Left colon (tissue), 2 donors: ENCODE measurements around the gene MIER2. TPM values are rescaled to one million over a fixed set of nuclear protein-coding genes. Genes with fewer than 3 reads are reported as not detected.
A peak's percentile ranks its signal among the peaks of the same experiment; 100 is the strongest.

Source experiments
- ATAC-seq: fragments of 200-7000 bp; cut with Tn5 transposase; one replicate; pipeline ENCODE4 v1.9.1; 2020; ENCODE audit warnings: mild to moderate bottlenecking, moderate library complexity
- DNase-seq, 2 donors: peaks; one replicate each; pipeline ENCODE4 v3.0.0-alpha.2; 2020
- intact Hi-C, 2 donors: fragments of 100-400 bp; cut with DNase I in 1 of 2; cut with micrococcal nuclease in 1 of 2; formaldehyde crosslinking; loops; one replicate each; pipeline versions ENCODE4 v1.11.2 to v1.14.0; 2022; cut with DNase I, micrococcal nuclease
- total RNA-seq, 2 donors: library from RNA; stranded (reverse); fragmentation: NEBNext Ultra II Directional; extraction: Animal tissue kit (Norgen Biotek cat#: 25700); gene quantifications; one replicate each; pipeline ENCODE4 v1.2.1, GENCODE V29; 2021
- donor health status: DM: no; HTN: no; CAD: no.
- donor health status: DM: yes; HTN: yes; CAD: no.

MIER2 gene
- total RNA-seq, 2 donors from 2014 or later = 14.6 to 15.7 TPM

DNA sequence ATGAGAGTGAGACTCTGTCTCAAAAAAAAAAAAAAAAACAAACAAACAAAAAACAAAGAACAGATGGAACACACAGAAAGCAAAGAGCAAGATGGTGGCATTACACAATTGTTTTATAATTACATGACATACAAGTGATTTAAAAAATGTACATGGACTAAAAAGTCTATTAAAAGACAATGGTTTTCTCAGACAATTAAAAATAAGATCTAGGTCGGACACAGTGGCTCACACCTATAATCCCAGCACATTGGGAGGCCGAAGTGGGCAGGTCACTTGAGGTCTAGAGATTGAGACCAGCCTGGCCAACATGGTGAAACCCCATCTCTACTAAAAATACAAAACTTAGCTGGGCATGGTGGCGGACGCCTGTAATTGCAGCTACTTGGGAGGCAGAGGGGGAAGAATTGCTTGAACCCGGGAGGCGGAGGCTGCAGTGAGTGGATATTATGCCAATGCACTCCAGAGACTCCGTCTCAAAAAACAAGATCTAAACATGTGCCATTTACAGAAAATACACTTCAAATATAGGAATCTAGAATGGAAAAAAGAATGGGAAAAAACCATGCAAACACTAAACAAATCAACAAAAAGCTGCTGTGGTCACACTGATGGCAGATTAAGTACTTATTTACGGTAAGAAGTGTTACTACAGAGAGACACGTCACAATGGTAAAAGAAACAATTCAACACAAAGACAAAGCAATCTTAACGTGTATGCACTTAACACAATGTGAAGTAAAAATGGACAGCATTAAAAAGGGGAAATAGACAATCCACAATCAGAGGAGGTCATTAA, 26.7 kb downstream of the MIER2 start:
- intact Hi-C loops = no loop called here
- DNase-seq (no peak), ATAC-seq (no peak)

DNA sequence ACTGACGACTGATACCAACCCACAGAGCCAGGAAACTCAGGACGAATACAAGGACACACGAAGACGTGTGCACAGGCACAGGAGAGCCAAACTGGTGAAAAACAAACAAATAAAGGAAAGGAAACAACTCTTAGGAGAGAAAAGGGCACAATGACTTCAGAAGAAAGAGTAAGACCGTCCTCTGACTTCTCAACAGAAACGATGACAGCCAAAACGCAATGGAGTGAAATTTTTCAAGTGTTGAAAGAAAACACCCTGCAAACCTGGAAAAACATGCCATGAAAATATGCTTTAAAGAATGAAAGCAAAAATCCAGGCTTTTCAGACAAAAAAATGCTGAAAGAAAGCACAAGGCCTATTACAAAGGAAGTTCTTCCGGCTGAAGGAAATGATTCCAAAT, 28.8 kb downstream of the MIER2 start:
- no peak for ATAC-seq

DNA sequence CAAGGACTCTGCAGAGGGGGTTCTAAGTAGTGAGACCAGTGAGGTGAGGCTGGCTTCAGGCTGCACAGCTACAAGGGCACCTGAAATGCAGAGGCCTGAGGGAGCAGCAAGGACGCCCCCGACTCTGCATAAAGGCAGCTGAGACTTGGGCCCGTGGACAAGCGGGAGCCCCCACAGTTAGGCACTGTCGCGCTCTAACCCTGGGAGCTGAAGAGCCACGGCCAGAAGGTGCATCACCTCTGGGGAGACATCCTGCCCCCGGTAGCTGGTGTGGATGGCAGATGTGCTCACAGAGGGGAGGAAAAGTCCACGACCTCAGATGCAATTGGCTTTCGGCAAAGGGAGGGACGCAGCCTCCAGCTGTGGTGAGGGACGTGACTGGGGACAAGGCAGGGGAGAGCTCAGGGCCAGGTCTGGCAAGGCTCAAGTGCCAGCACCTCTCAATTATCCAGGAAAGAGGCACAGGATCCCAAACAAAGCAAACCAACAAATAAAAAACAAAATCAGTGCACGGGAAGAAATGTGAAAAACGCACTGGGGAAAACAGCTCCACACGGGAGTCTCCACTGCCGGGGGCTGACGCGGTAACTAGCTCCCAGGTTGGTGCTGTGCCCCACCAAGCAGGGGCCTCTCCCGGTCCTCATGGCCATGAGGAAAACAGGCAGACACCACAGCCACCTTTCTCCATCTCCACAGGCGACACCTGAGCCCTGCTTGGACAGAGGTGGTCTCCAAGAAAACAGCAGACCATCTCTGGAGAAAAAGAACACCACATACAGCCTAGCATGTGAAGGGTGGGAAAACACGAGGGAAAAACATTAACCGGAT, 30.4 kb downstream of the MIER2 start:
- no peak for ATAC-seq
- no peak for DNase-seq
- intact Hi-C loops = no loop called here

More for the DNA sequence above, 28.8 kb downstream of the MIER2 start:
- DNase-seq = no peak
- intact Hi-C loops = no loop called here

- intact Hi-C loops = no loop called here
- DNase-seq (no peak), ATAC-seq (no peak)
These were observed 31.2 kb downstream of the MIER2 start for GRCh38 chr19:313169-313987.

GRCh38 chr19:311813-312261, 32.8 kb downstream of the MIER2 start:
- ATAC-seq = peak; percentile 31
- no peak for DNase-seq
- intact Hi-C loops = no loop called here

DNA sequence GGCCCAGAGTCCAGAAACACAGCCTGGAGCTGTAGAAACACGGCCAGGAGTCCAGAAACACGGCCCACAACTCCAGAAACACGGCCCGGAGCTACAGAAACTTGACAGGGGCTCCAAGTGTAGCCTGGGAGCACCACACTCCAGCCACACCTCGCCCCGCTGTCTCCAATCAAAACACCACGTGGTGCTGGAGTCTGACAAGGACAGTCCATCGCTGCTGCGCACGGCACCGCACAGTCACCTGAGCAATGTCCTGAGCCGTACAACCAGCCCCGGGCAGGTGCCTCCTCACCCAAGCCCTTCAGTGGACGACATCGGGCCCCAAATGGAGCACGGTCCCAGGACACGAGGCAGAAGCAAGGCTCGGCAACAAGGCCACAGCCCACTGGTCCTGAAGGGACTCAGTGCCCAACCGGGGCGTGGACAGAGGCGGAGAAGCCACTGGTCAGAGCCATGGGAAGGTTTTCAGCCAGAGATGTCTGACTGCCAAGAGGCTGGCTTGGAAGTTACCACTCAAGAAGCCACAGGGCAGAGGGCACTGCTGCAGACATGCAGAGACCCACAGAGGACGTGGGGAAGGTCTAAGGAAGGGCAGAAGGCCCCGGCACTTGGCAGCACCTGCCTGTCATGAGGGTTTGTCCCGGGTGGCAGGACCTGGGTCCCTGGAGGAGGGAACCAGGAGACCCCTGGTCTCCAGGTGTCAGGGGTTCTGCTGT, 33.7 kb downstream of the MIER2 start:
- intact Hi-C loops = no loop called here
- DNase-seq (no peak), ATAC-seq (no peak)

DNA sequence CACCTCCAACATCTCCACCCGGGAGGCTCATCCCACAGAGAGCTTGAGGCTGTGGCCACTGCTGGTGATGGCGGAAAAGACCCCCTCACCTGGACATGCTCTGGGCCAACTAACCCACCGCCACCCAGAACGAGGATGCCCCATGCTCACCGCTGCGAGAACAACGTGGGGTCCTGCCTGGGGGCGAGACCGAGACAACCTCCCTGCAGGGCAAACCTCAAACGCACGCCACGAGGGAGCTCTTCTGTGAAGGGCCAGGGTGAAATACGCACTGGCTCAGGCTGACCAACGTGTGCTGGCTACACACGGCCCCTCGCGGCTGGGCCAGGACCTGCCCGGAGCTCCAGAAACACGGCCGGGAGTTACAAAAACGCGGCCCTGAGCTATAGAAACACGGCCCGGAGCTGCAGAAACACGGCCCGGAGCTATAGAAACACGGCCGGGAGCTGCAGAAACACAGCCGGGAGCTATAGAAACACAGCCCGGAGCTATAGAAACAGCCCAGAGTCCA, 34.4 kb downstream of the MIER2 start:
- intact Hi-C loops = no loop called here
- no peak for ATAC-seq
- no peak for DNase-seq

GRCh38 chr19:309206-309565, 35.4 kb downstream of the MIER2 start:
- intact Hi-C loops = no loop called here
- DNase-seq = no peak
- no peak for ATAC-seq

DNA sequence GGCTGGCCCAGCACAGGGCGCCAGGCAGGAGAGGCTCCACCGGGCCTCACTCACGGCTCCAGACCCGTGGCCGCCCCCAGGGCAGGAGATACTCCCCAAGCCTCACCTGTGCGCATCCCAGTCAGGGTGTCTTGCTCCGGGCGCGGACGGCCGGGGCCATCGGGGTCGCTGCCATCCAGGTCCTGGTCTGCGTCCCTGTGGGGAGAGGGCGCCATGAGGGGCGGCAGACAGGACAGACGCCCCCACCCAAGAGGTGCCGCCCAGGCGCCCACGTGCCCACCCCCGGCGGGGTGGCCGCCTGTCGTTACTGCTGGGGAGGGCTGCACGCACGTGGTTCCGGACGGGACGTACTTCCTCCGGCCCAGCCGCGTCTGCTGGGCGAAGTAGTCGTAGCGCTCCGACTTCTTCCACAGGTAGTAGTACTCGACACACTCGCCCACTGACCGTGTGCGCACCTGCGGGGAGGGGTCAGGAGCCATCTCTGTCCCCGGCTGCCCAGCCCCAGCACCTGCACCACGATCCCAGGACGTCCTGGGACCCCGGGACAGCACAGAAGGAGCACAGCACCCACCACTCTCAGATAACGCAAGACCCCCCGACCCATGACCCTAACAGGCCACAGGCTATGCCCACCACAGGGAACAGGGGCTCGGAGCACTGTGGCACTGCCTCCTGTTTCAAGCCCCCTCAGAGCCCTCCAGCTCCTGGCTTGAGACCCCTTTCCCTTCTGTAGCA, 36.0 kb downstream of the MIER2 start:
- ATAC-seq = no peak
- intact Hi-C loops = no loop called here
- no peak for DNase-seq

DNA sequence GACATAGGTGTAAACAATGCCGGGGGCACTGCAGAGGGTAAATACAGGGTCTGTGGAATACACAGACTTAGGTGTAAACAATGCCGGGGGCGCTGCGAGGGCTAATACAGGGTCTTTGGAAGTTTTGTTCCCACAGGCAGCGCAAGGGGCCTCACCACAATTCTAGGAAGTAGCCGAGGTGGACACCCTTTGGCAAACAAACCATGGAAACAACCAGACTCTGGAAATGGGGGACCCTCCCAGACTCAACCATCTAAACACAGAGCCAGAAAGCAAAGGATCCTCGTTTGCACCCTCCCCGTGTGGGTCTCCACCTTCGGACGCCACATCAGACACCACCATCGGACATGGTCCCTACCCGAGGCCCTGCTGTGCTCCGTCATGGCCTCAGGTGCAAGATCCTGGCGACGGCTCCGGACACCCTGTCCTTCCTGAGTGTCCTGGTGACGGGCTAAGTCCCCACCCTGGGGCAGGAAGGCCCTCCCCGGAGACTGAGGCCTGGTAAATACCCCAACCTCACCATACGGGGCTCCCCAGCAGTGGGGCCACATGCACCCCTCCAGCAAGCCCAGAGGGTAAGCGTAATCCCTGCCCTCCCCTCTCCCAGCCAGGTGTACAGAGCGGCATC, 36.7 kb downstream of the MIER2 start:
- intact Hi-C loops = no loop called here
- ATAC-seq = no peak
- no peak for DNase-seq

DNA sequence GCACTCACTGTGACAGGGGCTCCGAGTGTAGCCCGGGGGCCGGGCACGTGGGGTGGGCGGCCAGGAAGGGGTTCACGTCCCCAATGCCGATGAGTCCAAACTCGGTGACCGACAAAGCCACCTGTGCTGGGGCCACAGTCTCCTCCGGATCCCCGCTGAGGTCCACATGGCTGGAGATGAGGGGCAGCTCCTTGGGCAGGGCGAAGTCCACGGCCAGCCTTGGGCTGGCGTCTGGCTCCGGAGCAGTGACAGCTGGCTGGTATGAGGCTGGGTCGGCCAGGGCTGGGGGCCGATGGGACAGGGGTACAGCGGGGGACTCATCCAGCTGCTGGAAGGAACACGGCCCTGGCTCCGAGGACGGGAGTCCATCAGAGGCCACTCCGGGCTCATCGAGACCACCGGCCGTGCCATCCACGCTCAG, 37.5 kb downstream of the MIER2 start:
- ATAC-seq (no peak), DNase-seq (no peak)
- intact Hi-C loops = no loop called here

DNA sequence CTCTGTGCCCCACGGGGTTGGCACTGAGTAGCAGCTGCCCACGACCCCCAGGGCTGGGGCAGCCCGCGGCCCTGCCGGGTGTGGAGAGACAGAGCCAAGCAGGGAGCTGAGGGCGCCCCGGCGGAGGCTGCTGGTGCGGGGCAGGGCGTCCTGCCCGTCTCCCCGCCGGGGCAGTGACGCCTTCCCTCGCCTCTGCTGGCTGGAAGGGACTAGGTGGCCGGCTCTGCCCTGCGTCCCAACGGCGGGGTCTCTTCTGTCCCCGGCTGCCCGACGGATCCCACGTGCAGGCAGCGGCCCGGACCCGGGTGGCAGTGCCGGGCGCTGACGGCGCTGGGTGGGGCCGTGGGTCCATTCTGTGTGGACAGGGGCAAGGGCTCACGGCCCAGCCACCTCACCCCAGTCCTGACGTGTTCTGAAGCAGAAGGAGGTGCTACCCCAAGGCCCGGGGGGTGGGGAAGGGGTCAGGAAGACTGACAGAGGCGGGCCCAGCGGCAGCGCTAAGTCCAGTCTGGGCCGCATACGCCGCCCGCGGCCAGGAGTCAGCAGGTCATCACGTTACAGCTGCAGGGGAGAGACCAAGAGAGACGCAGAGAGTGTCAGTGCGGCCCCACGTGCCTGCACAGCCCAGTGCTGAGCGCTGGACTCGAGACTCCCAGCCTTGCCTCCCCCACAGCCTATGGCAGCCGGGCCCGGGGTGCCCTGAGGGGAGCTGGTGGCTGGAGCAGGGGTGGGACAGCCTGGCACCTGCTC, 38.3 kb downstream of the MIER2 start:
- intact Hi-C loops = no loop called here
- ATAC-seq = no peak
- DNase-seq = no peak

- DNase-seq = no peak
- no peak for ATAC-seq
- intact Hi-C loops = no loop called here
These were observed 39.1 kb downstream of the MIER2 start for GRCh38 chr19:305240-306150.

DNA sequence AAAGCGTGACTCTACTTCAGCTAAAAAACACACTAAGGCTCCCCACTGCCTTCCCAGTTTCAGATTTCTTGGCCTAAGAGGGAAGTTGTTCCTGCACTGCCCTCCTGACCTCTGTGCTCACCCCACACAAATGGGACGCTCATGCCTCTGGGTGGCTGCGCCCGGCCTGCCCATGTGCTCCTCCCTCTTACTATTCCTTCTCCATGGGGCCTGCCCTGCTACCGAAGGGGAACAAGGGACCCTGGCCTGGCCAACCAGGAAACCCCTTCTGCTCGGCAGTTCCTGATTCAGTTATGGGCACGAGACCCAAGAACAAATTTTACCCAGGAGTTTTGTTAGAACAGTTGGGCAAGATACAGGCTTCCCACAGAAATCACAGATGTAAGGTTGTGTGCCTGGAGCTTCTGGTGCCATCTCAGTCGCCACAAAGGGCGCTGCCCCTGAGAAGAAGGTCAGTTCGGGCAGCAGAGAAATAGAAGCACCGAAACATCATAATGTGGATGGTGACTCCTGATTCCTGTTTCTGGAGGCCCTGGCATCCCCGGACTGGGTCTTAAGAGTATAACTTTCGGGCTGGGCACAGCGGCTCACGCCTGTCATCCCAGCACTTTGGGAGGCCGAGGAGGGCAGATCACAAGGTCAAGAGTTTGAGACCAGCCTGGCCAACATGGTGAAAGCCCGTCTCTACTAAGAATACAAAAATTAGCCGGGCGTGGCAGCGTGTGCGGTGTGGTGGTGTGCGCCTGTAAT, 47.9 kb downstream of the MIER2 start:
- peak in 1 of 2 donors; percentile 57 for DNase-seq
- intact Hi-C loops = no loop called here
- ATAC-seq = no peak

- DNase-seq = no peak
- intact Hi-C loops = no loop called here
- peak; percentile 29 for ATAC-seq
These were observed 48.8 kb downstream of the MIER2 start for GRCh38 chr19:295687-296370.
